SK-N-MC (cell line): ENCODE results near the gene ELOVL6.

Experiments used
- DNase-seq: peaks from one replicate; pipeline ENCODE4 v3.0.0-alpha.2; 2011; ENCODE audit warnings: low read depth, low spot score
- H3K27ac ChIP-seq: fragments of 200-600 bp; sonication (generic); 2 replicates; pipeline ENCODE4 v1.5.1; 2016; ENCODE audit warnings: mixed run types
- H3K36me3 ChIP-seq: fragments of 200-600 bp; sonication (generic); 2 replicates; pipeline ENCODE4 v1.6.1; 2017; ENCODE audit warnings: antibody characterized with exemption, low read length, mixed read lengths; ENCODE audit not compliant: insufficient read depth
- H3K4me3 ChIP-seq: fragments of 200-600 bp; sonication (generic); 2 replicates; pipeline ENCODE4 v1.5.1; 2016
- H3K9ac ChIP-seq: fragments of 200-600 bp; sonication (generic); 2 replicates; pipeline ENCODE4 v1.8.0; 2017; ENCODE audit warnings: mixed run types, mixed read lengths; ENCODE audit not compliant: insufficient read length
- H3K9me3 ChIP-seq: fragments of 200-600 bp; sonication (generic); 2 replicates; pipeline ENCODE4 v1.6.1; 2017; ENCODE audit warnings: low read depth, mild to moderate bottlenecking, antibody characterized with exemption, low read length, moderate library complexity, mixed read lengths
- EZH2 ChIP-seq: fragments of 200-600 bp; sonication (generic); IDR thresholded peaks from one replicate; pipeline ENCODE4 v1.6.1; 2017; ENCODE audit warnings: antibody characterized with exemption
- FOXP2 ChIP-seq: optimal IDR thresholded peaks from 2 replicates; pipeline ENCODE3; 2011; ENCODE audit warnings: mild to moderate bottlenecking, moderate library complexity; ENCODE audit not compliant: insufficient read depth; ENCODE audit errors: extremely low read length, control extremely low read depth
- POLR2AphosphoS5 ChIP-seq: IDR thresholded peaks from 2 replicates; pipeline ENCODE4 v1.6.1; 2012; ENCODE audit warnings: mild to moderate bottlenecking, low read depth, low read length, borderline replicate concordance

The ELOVL6 gene

DNA sequence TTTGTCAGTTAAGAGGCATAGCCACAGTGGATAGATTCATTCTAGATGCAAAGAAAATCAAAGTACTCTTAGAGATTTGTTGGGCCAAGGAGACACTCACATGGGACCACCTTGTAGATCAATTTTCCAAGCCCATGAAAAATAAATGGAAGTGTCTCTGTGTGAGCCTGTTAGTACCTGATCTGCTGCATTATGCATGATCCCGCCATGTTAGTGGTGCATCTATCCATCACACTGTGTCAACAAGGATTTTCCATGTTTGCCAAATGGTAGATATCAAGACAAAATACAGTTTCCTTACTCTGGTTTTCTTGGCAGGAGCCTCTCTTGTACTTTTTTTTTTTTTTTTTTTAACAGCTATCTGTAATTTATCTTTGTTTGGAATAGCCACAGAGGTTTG lies 173.4 kb downstream of the ELOVL6 start:
- H3K36me3 ChIP-seq, result no peaks in the 10 kb centered on the region
- DNase-seq, result no peak
- H3K27ac ChIP-seq, result no peak overlapping the region; the same call in 1 of the 2 replicates
- TF ChIP-seq EZH2 (no peak), FOXP2 (no peak), POLR2AphosphoS5 (no peak)
- H3K9ac ChIP-seq, result no peak overlapping the region
- no peak overlapping the region for H3K4me3 ChIP-seq
- H3K9me3 ChIP-seq, result no peaks in the 10 kb centered on the region

GRCh38 chr4:110022457-110022856 lies 176.0 kb downstream of the ELOVL6 start:
- no peak for DNase-seq
- H3K27ac ChIP-seq, result no peak overlapping the region
- no peak overlapping the region for H3K4me3 ChIP-seq
- H3K9me3 ChIP-seq, result no peaks in the 10 kb centered on the region
- TF ChIP-seq POLR2AphosphoS5, result no peak
- TF ChIP-seq FOXP2, result no peak
- no peak for TF ChIP-seq EZH2
- H3K9ac ChIP-seq, result no peak overlapping the region
- no peaks in the 10 kb centered on the region for H3K36me3 ChIP-seq

GRCh38 chr4:110020646-110021443 lies 177.6 kb downstream of the ELOVL6 start:
- Histone ChIP-seq H3K9ac (peak overlapping the region; percentile 58), H3K4me3 (peak overlapping the region; percentile 75), H3K9me3 (no peaks in the 10 kb centered on the region; the same call in 1 of the 2 replicates), H3K27ac (peak overlapping the region; percentile 94), H3K36me3 (no peaks in the 10 kb centered on the region)
- DNase-seq, result peak; percentile 91
- TF ChIP-seq EZH2 (no peak), FOXP2 (no peak), POLR2AphosphoS5 (no peak; the same call in 1 of the 2 replicates)

DNA sequence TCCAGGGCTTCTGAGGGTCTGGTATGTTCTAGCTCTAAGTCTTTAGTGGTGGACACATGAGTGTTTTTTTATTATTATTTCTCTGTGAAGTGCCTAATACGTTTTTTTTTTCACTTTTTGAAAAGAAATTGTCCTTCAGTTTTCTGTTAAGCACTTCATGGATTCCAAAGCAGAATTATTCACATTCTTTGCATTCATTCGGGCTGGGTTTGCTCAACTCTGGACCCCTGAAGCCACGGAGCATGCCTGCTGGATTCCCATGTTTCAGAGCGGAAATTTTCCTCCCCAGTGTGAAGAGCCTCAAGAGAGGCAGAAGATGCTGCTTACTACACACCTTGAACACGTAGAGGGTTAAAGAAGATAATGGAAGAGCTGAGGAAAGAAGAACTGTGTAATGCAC lies 178.3 kb downstream of the ELOVL6 start:
- H3K27ac ChIP-seq, result peak overlapping the region; percentile 94
- H3K36me3 ChIP-seq, result no peaks in the 10 kb centered on the region
- H3K9me3 ChIP-seq, result no peaks in the 10 kb centered on the region; the same call in 1 of the 2 replicates
- DNase-seq, result no peak
- H3K9ac ChIP-seq, result peak overlapping the region; percentile 58
- no peak for TF ChIP-seq POLR2AphosphoS5
- no peak for TF ChIP-seq FOXP2
- TF ChIP-seq EZH2, result no peak
- peak overlapping the region; percentile 75 for H3K4me3 ChIP-seq

- no peak overlapping the region for H3K4me3 ChIP-seq
- H3K36me3 ChIP-seq, result 0 out of 2 replicates have a peak, but pooled peaks cover 3% of the 10 kb centered on the region
- no peak for DNase-seq
- peak overlapping the region; percentile 94 for H3K27ac ChIP-seq
- TF ChIP-seq FOXP2 (no peak), EZH2 (no peak), POLR2AphosphoS5 (no peak)
- no peaks in the 10 kb centered on the region; the same call in 1 of the 2 replicates for H3K9me3 ChIP-seq
- no peak overlapping the region for H3K9ac ChIP-seq
Observed at GRCh38 chr4:110019153-110019552, 179.3 kb downstream of the ELOVL6 start.

DNA sequence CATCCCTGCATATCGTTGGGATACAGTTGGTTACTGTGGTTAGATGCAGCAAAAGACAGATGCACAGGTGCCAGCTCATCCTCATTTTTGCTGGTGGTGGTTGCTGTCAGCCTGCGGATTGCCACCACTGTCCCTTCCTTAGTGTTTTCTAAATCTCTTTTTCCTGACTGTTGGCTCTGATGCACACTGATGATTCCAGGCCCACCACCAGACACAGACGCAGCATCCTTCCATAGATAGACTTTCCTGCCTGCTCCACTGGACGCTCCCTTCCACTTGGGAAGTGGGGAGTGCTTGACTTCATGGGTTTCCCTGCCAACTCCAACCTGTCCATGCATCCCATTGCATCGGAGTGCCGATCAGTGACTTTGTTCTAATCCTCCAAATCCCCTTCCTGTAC lies 184.2 kb downstream of the ELOVL6 start:
- no peak for DNase-seq
- Histone ChIP-seq H3K27ac (peak overlapping the region; percentile 40; the same call in 1 of the 2 replicates), H3K4me3 (no peak overlapping the region), H3K36me3 (peaks cover 14% of the 10 kb centered on the region), H3K9ac (no peak overlapping the region), H3K9me3 (no peaks in the 10 kb centered on the region; the same call in 1 of the 2 replicates)
- TF ChIP-seq POLR2AphosphoS5 (no peak), EZH2 (no peak), FOXP2 (no peak)

- TF ChIP-seq EZH2 (no peak), POLR2AphosphoS5 (no peak), FOXP2 (no peak)
- H3K9me3 ChIP-seq, result no peaks in the 10 kb centered on the region; the same call in 1 of the 2 replicates
- H3K4me3 ChIP-seq, result no peak overlapping the region
- no peak for DNase-seq
- no peak overlapping the region for H3K9ac ChIP-seq
- H3K36me3 ChIP-seq, result peaks cover 18% of the 10 kb centered on the region
- peak overlapping the region; percentile 40; the same call in 1 of the 2 replicates for H3K27ac ChIP-seq
Observed at GRCh38 chr4:110012917-110013316, 185.5 kb downstream of the ELOVL6 start.

DNA sequence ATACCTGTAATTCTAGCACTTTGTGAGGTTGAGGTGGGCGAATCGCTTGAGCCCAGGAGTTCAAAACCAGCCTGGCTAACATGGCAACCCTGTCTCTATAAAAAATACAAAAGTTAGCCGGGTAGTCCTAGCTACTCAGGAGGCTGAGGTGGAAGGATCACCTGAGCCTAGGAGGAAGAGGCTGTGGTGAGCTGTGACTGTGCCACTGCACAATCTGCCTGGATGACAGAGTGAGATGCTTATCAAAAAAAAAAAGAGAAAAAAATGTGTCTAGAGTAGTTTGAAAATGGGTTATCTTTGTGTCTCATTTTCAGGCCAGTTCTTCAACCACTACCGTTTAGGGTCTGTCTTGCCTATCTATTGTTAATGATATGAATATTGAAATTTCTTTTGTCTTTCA lies 187.6 kb downstream of the ELOVL6 start:
- TF ChIP-seq POLR2AphosphoS5 (no peak), EZH2 (no peak), FOXP2 (no peak)
- H3K27ac ChIP-seq, result no peak overlapping the region
- H3K9ac ChIP-seq, result no peak overlapping the region
- DNase-seq, result no peak
- H3K36me3 ChIP-seq, result peaks cover 19% of the 10 kb centered on the region
- no peaks in the 10 kb centered on the region for H3K9me3 ChIP-seq
- H3K4me3 ChIP-seq, result no peak overlapping the region

DNA sequence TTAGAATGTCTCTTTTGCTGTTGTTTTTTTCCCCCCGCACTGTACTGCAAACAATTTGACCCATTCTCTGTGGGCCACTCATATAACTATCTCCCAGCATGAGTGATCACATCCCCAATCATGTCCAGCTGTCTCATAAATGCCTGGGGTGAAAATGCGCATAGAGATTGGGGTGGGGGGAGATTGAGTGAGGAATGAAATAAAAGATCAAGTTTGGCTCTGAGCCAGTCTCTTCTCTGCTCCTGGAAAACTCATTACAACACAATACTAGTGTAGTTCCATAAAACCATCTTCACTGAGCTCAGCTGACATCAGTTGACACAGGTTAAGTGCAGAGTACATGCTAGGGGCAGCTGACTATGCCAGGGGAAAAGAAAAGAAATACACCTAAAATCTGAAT lies 188.9 kb downstream of the ELOVL6 start:
- DNase-seq, result no peak
- peak overlapping the region; percentile 25; the same call in 1 of the 2 replicates for H3K27ac ChIP-seq
- H3K36me3 ChIP-seq, result peaks cover 19% of the 10 kb centered on the region
- H3K9me3 ChIP-seq, result no peaks in the 10 kb centered on the region
- H3K4me3 ChIP-seq, result no peak overlapping the region
- no peak overlapping the region for H3K9ac ChIP-seq
- TF ChIP-seq EZH2 (no peak), POLR2AphosphoS5 (no peak), FOXP2 (no peak)
